ENCODE data around the gene FAM32A. TPM values are rescaled to one million over a fixed set of nuclear protein-coding genes. Genes with fewer than 3 reads are reported as not detected.

Gene FAM32A
- total RNA-seq, 1 experiment from 2014 or later = 113 TPM

GRCh38 chr19:16224293-16225045 lies 39.3 kb downstream of the FAM32A start:
- intact Hi-C loops (cut with micrococcal nuclease; ENCODE audit: unreplicated experiment) = no loop called here
- no peaks in the 10 kb centered on the region for H3K4me1 Mint-ChIP-seq (ENCODE audit: low read depth, unreplicated experiment)
- TF ChIP-seq CTCF (IDR thresholded peaks at IDR 0.05; ENCODE audit: insufficient read depth in 1 of 2, low read depth in 1 of 2, low read length in 1 of 2, severe bottlenecking in 1 of 2, unreplicated experiment in 1 of 2) = no peak
- Histone ChIP-seq H3K27me3 (replicated peaks; ENCODE audit: control insufficient read depth, insufficient read depth, low read length) (no peaks in the 10 kb centered on the region), H3K36me3 (ENCODE audit: control insufficient read depth, insufficient read depth, low read length) (peaks cover 8% of the 10 kb centered on the region), H3K4me3 (ENCODE audit: low read depth, low read length) (no peak overlapping the region), H3K9me3 (peaks cover 23% of the 10 kb centered on the region), H3K4me1 (no peaks in the 10 kb centered on the region)
- no peak for DNase-seq
- no peaks in the 10 kb centered on the region for H3K9me3 Mint-ChIP-seq (ENCODE audit: unreplicated experiment)
- no peaks in the 10 kb centered on the region for H3K27me3 Mint-ChIP-seq (ENCODE audit: insufficient read depth, unreplicated experiment)
- H3K36me3 Mint-ChIP-seq (ENCODE audit: insufficient read depth, unreplicated experiment) = peaks cover 47% of the 10 kb centered on the region
- ChIA-PET CTCF (no interaction called here), POLR2A (no interaction called here)
- no peak overlapping the region for H3K27ac Mint-ChIP-seq (ENCODE audit: unreplicated experiment)
- BruUV-seq (replicated peaks) = no TSS peak
- H3K4me3 Mint-ChIP-seq (ENCODE audit: unreplicated experiment) = no peak overlapping the region

- Mint-ChIP-seq H3K9me3 (ENCODE audit: unreplicated experiment) (no peaks in the 10 kb centered on the region), H3K27ac (ENCODE audit: unreplicated experiment) (no peak overlapping the region), H3K4me1 (ENCODE audit: low read depth, unreplicated experiment) (no peaks in the 10 kb centered on the region), H3K27me3 (ENCODE audit: insufficient read depth, unreplicated experiment) (no peaks in the 10 kb centered on the region), H3K36me3 (ENCODE audit: insufficient read depth, unreplicated experiment) (peaks cover 43% of the 10 kb centered on the region), H3K4me3 (ENCODE audit: unreplicated experiment) (no peak overlapping the region)
- DNase-seq = no peak
- no peaks in the 10 kb centered on the region for H3K27me3 ChIP-seq (replicated peaks; ENCODE audit: control insufficient read depth, insufficient read depth, low read length)
- ChIA-PET POLR2A (no interaction called here), CTCF (no interaction called here)
- H3K4me3 ChIP-seq (ENCODE audit: low read depth, low read length) = no peak overlapping the region
- BruUV-seq (replicated peaks) = no TSS peak
- no peak for TF ChIP-seq CTCF (IDR thresholded peaks at IDR 0.05; ENCODE audit: insufficient read depth in 1 of 2, low read depth in 1 of 2, low read length in 1 of 2, severe bottlenecking in 1 of 2, unreplicated experiment in 1 of 2)
- peaks cover 13% of the 10 kb centered on the region for H3K9me3 ChIP-seq
- peaks cover 8% of the 10 kb centered on the region for H3K36me3 ChIP-seq (ENCODE audit: control insufficient read depth, insufficient read depth, low read length)
- intact Hi-C loops (cut with micrococcal nuclease; ENCODE audit: unreplicated experiment) = no loop called here
- H3K4me1 ChIP-seq = no peaks in the 10 kb centered on the region
Measured at GRCh38 chr19:16225279-16226183, 40.3 kb downstream of the FAM32A start.

- no TSS peak for BruUV-seq (replicated peaks)
- Mint-ChIP-seq H3K36me3 (ENCODE audit: insufficient read depth, unreplicated experiment) (peaks cover 41% of the 10 kb centered on the region), H3K27me3 (ENCODE audit: insufficient read depth, unreplicated experiment) (no peaks in the 10 kb centered on the region), H3K4me3 (ENCODE audit: unreplicated experiment) (no peak overlapping the region), H3K4me1 (ENCODE audit: low read depth, unreplicated experiment) (no peaks in the 10 kb centered on the region), H3K27ac (ENCODE audit: unreplicated experiment) (no peak overlapping the region), H3K9me3 (ENCODE audit: unreplicated experiment) (no peaks in the 10 kb centered on the region)
- no peaks in the 10 kb centered on the region for H3K27me3 ChIP-seq (replicated peaks; ENCODE audit: control insufficient read depth, insufficient read depth, low read length)
- H3K9me3 ChIP-seq = peaks cover 7% of the 10 kb centered on the region
- no peak for TF ChIP-seq CTCF (IDR thresholded peaks at IDR 0.05; ENCODE audit: insufficient read depth in 1 of 2, low read depth in 1 of 2, low read length in 1 of 2, severe bottlenecking in 1 of 2, unreplicated experiment in 1 of 2)
- CTCF ChIA-PET = no interaction called here
- no peak for DNase-seq
- POLR2A ChIA-PET = no interaction called here
- no peak overlapping the region for H3K4me3 ChIP-seq (ENCODE audit: low read depth, low read length)
- H3K4me1 ChIP-seq = no peaks in the 10 kb centered on the region
- H3K36me3 ChIP-seq (ENCODE audit: control insufficient read depth, insufficient read depth, low read length) = peaks cover 8% of the 10 kb centered on the region
- intact Hi-C loops (cut with micrococcal nuclease; ENCODE audit: unreplicated experiment) = no loop called here
Measured at GRCh38 chr19:16226184-16226591, 41.0 kb downstream of the FAM32A start.

Data from Caco-2 (cell line).